Hepatocyte (in vitro differentiated cells): ENCODE measurements around the gene PCYOX1L. TPM values are rescaled to one million over a fixed set of nuclear protein-coding genes. Genes with fewer than 3 reads are reported as not detected.

Experiments
- DNase-seq: peaks from one replicate; pipeline ENCODE4 v3.0.0-alpha.2; 2016; ENCODE audit warnings: low spot score
- H2AFZ ChIP-seq: fragments of 200-600 bp; sonication (generic); 2 replicates; pipeline ENCODE4 v1.6.0; 2016; ENCODE audit warnings: antibody characterized with exemption, mild to moderate bottlenecking
- H3K27ac ChIP-seq: fragments of 200-600 bp; sonication (generic); 2 replicates; pipeline ENCODE4 v1.5.1; 2016; ENCODE audit warnings: mild to moderate bottlenecking
- H3K27me3 ChIP-seq: fragments of 200-600 bp; sonication (generic); 2 replicates; pipeline ENCODE4 v1.6.1; 2016
- H3K36me3 ChIP-seq: fragments of 200-600 bp; sonication (generic); replicated peaks from 2 replicates; pipeline ENCODE4 v1.5.1; 2016; ENCODE audit warnings: low read depth; ENCODE audit not compliant: insufficient read depth
- H3K4me1 ChIP-seq: fragments of 200-600 bp; sonication (generic); 2 replicates; pipeline ENCODE4 v1.5.1; 2016; ENCODE audit warnings: mild to moderate bottlenecking, moderate library complexity; ENCODE audit not compliant: insufficient read depth
- H3K4me2 ChIP-seq: fragments of 200-600 bp; sonication (generic); 2 replicates; pipeline ENCODE4 v1.6.0; 2016
- H3K4me3 ChIP-seq: fragments of 200-600 bp; sonication (generic); 2 replicates; pipeline ENCODE4 v1.5.1; 2016; ENCODE audit warnings: mild to moderate bottlenecking
- H3K79me2 ChIP-seq: fragments of 200-600 bp; sonication (generic); 2 replicates; pipeline ENCODE4 v1.6.0; 2017; ENCODE audit warnings: mild to moderate bottlenecking
- H3K9me2 ChIP-seq: fragments of 200-600 bp; sonication (generic); replicated peaks from 2 replicates; pipeline ENCODE4 v1.6.0; 2017; ENCODE audit warnings: mild to moderate bottlenecking; ENCODE audit not compliant: insufficient read depth
- H3K9me3 ChIP-seq: fragments of 200-600 bp; sonication (generic); 2 replicates; pipeline ENCODE4 v1.5.1; 2016; ENCODE audit warnings: low read depth, mild to moderate bottlenecking
- H4K20me1 ChIP-seq: fragments of 200-600 bp; sonication (generic); 2 replicates; pipeline ENCODE4 v1.6.0; 2016; ENCODE audit warnings: mild to moderate bottlenecking; ENCODE audit not compliant: insufficient read depth, poor library complexity, severe bottlenecking
- CTCF ChIP-seq: fragments of 200-600 bp; sonication (generic); IDR thresholded peaks from 2 replicates; pipeline ENCODE4 v1.5.1; 2016; ENCODE audit warnings: antibody characterized with exemption, mild to moderate bottlenecking; ENCODE audit not compliant: poor library complexity
- EZH2 ChIP-seq: fragments of 200-600 bp; sonication (generic); IDR thresholded peaks from 2 replicates; pipeline ENCODE4 v1.6.1; 2016; ENCODE audit warnings: antibody characterized with exemption, mild to moderate bottlenecking, borderline replicate concordance
- EZH2phosphoT487 ChIP-seq: fragments of 200-600 bp; sonication (generic); IDR thresholded peaks from one replicate; pipeline ENCODE4 v1.6.1; 2018; ENCODE audit warnings: antibody characterized with exemption, mild to moderate bottlenecking, low read depth, moderate library complexity; ENCODE audit not compliant: unreplicated experiment, severe bottlenecking
- WGBS: methylation state at CpG from one replicate; pipeline ENCODE4 v1.1.6; 2016; ENCODE audit warnings: low lambda C conversion rate; ENCODE audit errors: missing lambda C conversion rate; 5-methylcytosine and 5-hydroxymethylcytosine counted together
- polyA plus RNA-seq: library from polyadenylated mRNA; unstranded; fragments of >200 nt; fragmentation: Nextera tagmentation; extraction: Ambion mirVana; gene quantifications from 2 replicates; pipeline ENCODE4 v1.2.1, GENCODE V29; 2016
- total RNA-seq: library from RNA; depleted of rRNA; stranded (reverse); fragments of >200 nt; gene quantifications from 2 replicates; pipeline ENCODE4 v1.2.3, GENCODE V29; 2014

PCYOX1L gene
- total and polyA plus RNA-seq, 2 experiments from 2014 or later, result 9.1 to 14.4 TPM

- DNase-seq, result no peak
- H4K20me1 ChIP-seq, result no peaks in the 10 kb centered on the region
- no peaks in the 10 kb centered on the region for H3K27me3 ChIP-seq
- H3K4me3 ChIP-seq, result no peak overlapping the region
- TF ChIP-seq EZH2 (no peak), EZH2phosphoT487 (no peak), CTCF (no peak)
- H3K36me3 ChIP-seq, result no peaks in the 10 kb centered on the region
- WGBS, result 94% methylated on average over 9 of the region's 9 CpGs
- peaks cover 20% of the 10 kb centered on the region for H3K4me1 ChIP-seq
- H3K9me2 ChIP-seq, result no peaks in the 10 kb centered on the region
- no peak overlapping the region for H3K27ac ChIP-seq
- H3K79me2 ChIP-seq, result no peaks in the 10 kb centered on the region
- H2AFZ ChIP-seq, result no peak overlapping the region
- H3K9me3 ChIP-seq, result no peaks in the 10 kb centered on the region
- H3K4me2 ChIP-seq, result no peak overlapping the region
These were observed 25.6 kb downstream of the PCYOX1L start for GRCh38 chr5:149383399-149383798.

- Histone ChIP-seq H3K4me1 (peaks cover 20% of the 10 kb centered on the region), H3K36me3 (no peaks in the 10 kb centered on the region), H3K27me3 (no peaks in the 10 kb centered on the region), H3K4me3 (no peak overlapping the region), H3K27ac (peak overlapping the region; percentile 67), H3K9me3 (no peaks in the 10 kb centered on the region), H3K4me2 (no peak overlapping the region), H2AFZ (no peak overlapping the region), H4K20me1 (no peaks in the 10 kb centered on the region), H3K79me2 (no peaks in the 10 kb centered on the region), H3K9me2 (no peaks in the 10 kb centered on the region)
- TF ChIP-seq EZH2phosphoT487 (no peak), EZH2 (no peak), CTCF (no peak)
- 47% methylated on average over 5 of the region's 5 CpGs for WGBS
- no peak for DNase-seq
These were observed 28.3 kb downstream of the PCYOX1L start for GRCh38 chr5:149386166-149386565.

DNA sequence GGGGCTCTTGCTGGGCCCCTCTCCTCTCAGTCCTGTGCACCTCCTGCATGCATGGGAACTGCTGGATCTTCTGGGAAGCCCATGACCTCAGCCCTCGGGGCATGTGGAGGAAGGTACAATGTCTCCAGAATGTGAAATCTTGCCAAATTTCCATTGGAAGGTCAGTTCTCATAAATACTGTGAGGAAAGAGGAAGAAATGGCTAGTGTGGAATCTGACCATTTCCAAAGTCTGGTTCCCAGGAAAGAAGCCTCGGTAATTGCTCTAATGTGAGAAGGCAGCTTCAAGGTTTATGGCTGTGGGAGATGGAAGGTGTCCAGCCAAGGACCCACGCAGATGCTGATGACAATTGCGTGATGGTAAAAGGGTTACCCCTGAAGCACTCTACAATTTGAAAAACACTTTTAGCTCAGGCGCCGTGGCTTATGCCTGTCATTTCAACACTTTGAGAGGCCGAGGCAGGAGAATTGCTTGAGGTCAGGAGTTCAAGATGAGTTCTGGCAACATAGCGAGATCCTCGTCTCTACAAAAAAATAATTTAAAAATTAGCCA is 29.3 kb downstream of the PCYOX1L start:
- peaks cover 20% of the 10 kb centered on the region for H3K4me1 ChIP-seq
- H3K27me3 ChIP-seq, result no peaks in the 10 kb centered on the region
- no peaks in the 10 kb centered on the region for H3K9me2 ChIP-seq
- peak overlapping the region; percentile 67 for H3K27ac ChIP-seq
- H3K36me3 ChIP-seq, result no peaks in the 10 kb centered on the region
- no peak overlapping the region for H3K4me3 ChIP-seq
- WGBS, result 59% methylated on average over 9 of the region's 9 CpGs
- H4K20me1 ChIP-seq, result no peaks in the 10 kb centered on the region
- no peaks in the 10 kb centered on the region for H3K9me3 ChIP-seq
- no peak overlapping the region for H2AFZ ChIP-seq
- H3K4me2 ChIP-seq, result no peak overlapping the region
- no peaks in the 10 kb centered on the region for H3K79me2 ChIP-seq
- no peak for TF ChIP-seq CTCF
- TF ChIP-seq EZH2phosphoT487, result no peak
- no peak for TF ChIP-seq EZH2
- DNase-seq, result no peak

DNA sequence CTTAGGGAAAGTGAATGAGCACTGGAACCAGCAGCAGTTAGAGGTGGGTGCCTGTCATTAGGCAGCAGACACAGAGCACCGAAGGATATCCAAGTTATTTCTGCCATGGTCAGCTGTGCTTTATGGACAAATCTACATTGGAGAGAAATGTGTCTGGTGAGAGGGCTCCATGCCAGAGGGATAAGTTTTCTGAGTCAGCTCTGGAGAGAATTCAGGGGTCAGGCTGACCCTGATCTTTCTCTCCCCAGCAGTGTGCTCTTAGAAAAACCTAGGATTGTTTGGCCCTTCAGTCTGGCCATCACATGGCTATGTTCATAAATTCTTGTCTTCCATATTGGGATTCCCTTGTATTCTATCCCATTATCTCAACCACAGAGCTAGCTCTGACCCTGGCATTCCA is 30.1 kb downstream of the PCYOX1L start:
- peaks cover 20% of the 10 kb centered on the region for H3K4me1 ChIP-seq

More for the DNA sequence above, 30.1 kb downstream of the PCYOX1L start:
- H3K9me2 ChIP-seq, result no peaks in the 10 kb centered on the region
- H3K79me2 ChIP-seq, result no peaks in the 10 kb centered on the region
- no peak for DNase-seq
- no peaks in the 10 kb centered on the region for H3K9me3 ChIP-seq
- peak overlapping the region; percentile 67 for H3K27ac ChIP-seq
- no peaks in the 10 kb centered on the region for H3K27me3 ChIP-seq
- no peaks in the 10 kb centered on the region for H4K20me1 ChIP-seq
- no peak overlapping the region for H3K4me3 ChIP-seq
- no peak overlapping the region for H2AFZ ChIP-seq
- H3K36me3 ChIP-seq, result no peaks in the 10 kb centered on the region
- TF ChIP-seq EZH2 (no peak), EZH2phosphoT487 (no peak), CTCF (no peak)
- WGBS, result 75% methylated on average over 1 of the region's 1 CpG
- no peak overlapping the region for H3K4me2 ChIP-seq
